Gastrocnemius medialis (tissue), 4 donors: Measurements from ENCODE around the gene GLT6D1.

Experiments
- CTCF ChIP-seq, 5 experiments: fragments of 450-650 bp in 3 of 5; fragments of 200-600 bp in 2 of 5; sonication (generic) in 2 of 5; IDR thresholded peaks in 4 of 5; conservative IDR thresholded peaks in 1 of 5; 1 replicate in 4 of 5; 2 replicates in 1 of 5; pipeline ENCODE4 v1.5.1; 2016 to 2019; ENCODE audit warnings: antibody characterized with exemption in 5 of 5, mild to moderate bottlenecking in 3 of 5, moderate library complexity in 3 of 5
- POLR2A ChIP-seq, 2 donors: fragments of 450-650 bp; IDR thresholded peaks; one replicate each; pipeline ENCODE4 v1.6.1; 2017; ENCODE audit warnings: antibody characterized with exemption in 2 of 2, mild to moderate bottlenecking in 2 of 2, moderate library complexity in 2 of 2

- no peak for TF ChIP-seq CTCF (IDR thresholded peaks at IDR 0.05 in 4 of 5, conservative IDR thresholded peaks at IDR 0.05 in 1 of 5)
- no peak for TF ChIP-seq POLR2A (IDR thresholded peaks at IDR 0.05)
Observed at GRCh38 chr9:135612437-135612836, 26.9 kb downstream of the GLT6D1 start.
